ENCODE results near the gene DMAC2L. TPM values are rescaled to one million over a fixed set of nuclear protein-coding genes. Genes with fewer than 3 reads are reported as not detected.

DMAC2L gene
- polyA plus RNA-seq, 1 donor from 2014 or later = 17.1 TPM

GRCh38 chr14:50353126-50353525 lies 41.0 kb downstream of the DMAC2L start:
- no peak for TF ChIP-seq TAF1 (IDR thresholded peaks at IDR 0.05; ENCODE audit: low read depth)
- TF ChIP-seq RAD21 (conservative IDR thresholded peaks at IDR 0.05) = no peak
- no peak for TF ChIP-seq CTCF (IDR thresholded peaks at IDR 0.05; ENCODE audit: poor library complexity, severe bottlenecking)
- TF ChIP-seq EZH2 (IDR thresholded peaks at IDR 0.05; ENCODE audit: borderline replicate concordance, insufficient read depth, low read length, poor library complexity, severe bottlenecking) = no peak
- TF ChIP-seq SMC3 (conservative IDR thresholded peaks at IDR 0.05; ENCODE audit: poor library complexity) = no peak
- no peak for TF ChIP-seq REST (IDR thresholded peaks at IDR 0.05; ENCODE audit: borderline replicate concordance)
- no peak for TF ChIP-seq MXI1 (conservative IDR thresholded peaks at IDR 0.05; ENCODE audit: poor library complexity, severe bottlenecking)
- no peak for TF ChIP-seq POLR2AphosphoS5 (IDR thresholded peaks at IDR 0.05)
- TF ChIP-seq EP300 (conservative IDR thresholded peaks at IDR 0.05; ENCODE audit: poor library complexity, severe bottlenecking) = no peak

GRCh38 chr14:50354527-50354926 lies 42.4 kb downstream of the DMAC2L start:
- H3K4me3 ChIP-seq (ENCODE audit: low read length) = no peak overlapping the region
- no peaks in the 10 kb centered on the region for H3K27me3 ChIP-seq (ENCODE audit: insufficient read depth, low read depth, low read length)
- no peaks in the 10 kb centered on the region for H3K79me2 ChIP-seq (replicated peaks; ENCODE audit: insufficient read depth, low read length)
- H3K27ac ChIP-seq (ENCODE audit: low read length) = no peak overlapping the region
- no peaks in the 10 kb centered on the region for H3K9me2 ChIP-seq (ENCODE audit: insufficient read depth, low read length)
- no peak overlapping the region for H3K9ac ChIP-seq (ENCODE audit: low read length)
- no peaks in the 10 kb centered on the region for H3K36me3 ChIP-seq (ENCODE audit: insufficient read depth, low read length)
- H2AFZ ChIP-seq (ENCODE audit: low read depth, low read length) = no peak overlapping the region
- no peaks in the 10 kb centered on the region for H3K9me3 ChIP-seq (ENCODE audit: low read length)
- no peak overlapping the region for H3K4me2 ChIP-seq (ENCODE audit: low read length)
- no peaks in the 10 kb centered on the region for H3F3A ChIP-seq (ENCODE audit: insufficient read depth, low read length, poor library complexity, severe bottlenecking)
- no peaks in the 10 kb centered on the region for H4K20me1 ChIP-seq (ENCODE audit: insufficient read depth)
- no peak for TF ChIP-seq TAF1 (IDR thresholded peaks at IDR 0.05; ENCODE audit: low read depth)
- TF ChIP-seq MXI1 (conservative IDR thresholded peaks at IDR 0.05; ENCODE audit: poor library complexity, severe bottlenecking) = no peak
- TF ChIP-seq EZH2 (IDR thresholded peaks at IDR 0.05; ENCODE audit: borderline replicate concordance, insufficient read depth, low read length, poor library complexity, severe bottlenecking) = no peak
- no peak for TF ChIP-seq CTCF (IDR thresholded peaks at IDR 0.05; ENCODE audit: poor library complexity, severe bottlenecking)
- TF ChIP-seq EP300 (conservative IDR thresholded peaks at IDR 0.05; ENCODE audit: poor library complexity, severe bottlenecking) = no peak
- TF ChIP-seq REST (IDR thresholded peaks at IDR 0.05; ENCODE audit: borderline replicate concordance) = no peak
- no peak for TF ChIP-seq RAD21 (conservative IDR thresholded peaks at IDR 0.05)
- no peak for TF ChIP-seq SMC3 (conservative IDR thresholded peaks at IDR 0.05; ENCODE audit: poor library complexity)
- TF ChIP-seq POLR2AphosphoS5 (IDR thresholded peaks at IDR 0.05) = no peak

More at GRCh38 chr14:50353126-50353525, 41.0 kb downstream of the DMAC2L start:
- H4K20me1 ChIP-seq (ENCODE audit: insufficient read depth) = no peaks in the 10 kb centered on the region
- H3K27me3 ChIP-seq (ENCODE audit: insufficient read depth, low read depth, low read length) = no peaks in the 10 kb centered on the region
- H3K9me2 ChIP-seq (ENCODE audit: insufficient read depth, low read length) = no peaks in the 10 kb centered on the region
- no peaks in the 10 kb centered on the region for H3K9me3 ChIP-seq (ENCODE audit: low read length)
- no peak overlapping the region for H3K27ac ChIP-seq (ENCODE audit: low read length)
- no peaks in the 10 kb centered on the region for H3F3A ChIP-seq (ENCODE audit: insufficient read depth, low read length, poor library complexity, severe bottlenecking)
- no peak overlapping the region for H2AFZ ChIP-seq (ENCODE audit: low read depth, low read length)
- H3K4me2 ChIP-seq (ENCODE audit: low read length) = no peak overlapping the region
- no peaks in the 10 kb centered on the region for H3K36me3 ChIP-seq (ENCODE audit: insufficient read depth, low read length)
- H3K79me2 ChIP-seq (replicated peaks; ENCODE audit: insufficient read depth, low read length) = no peaks in the 10 kb centered on the region
- H3K4me3 ChIP-seq (ENCODE audit: low read length) = no peak overlapping the region
- no peak overlapping the region for H3K9ac ChIP-seq (ENCODE audit: low read length)
